Keratinocyte (primary cell): Measurements from ENCODE around the gene ATAD3A. TPM values are rescaled to one million over a fixed set of nuclear protein-coding genes. Genes with fewer than 3 reads are reported as not detected.
"Not testable (repeated sequence)": the region's sequence is repeated elsewhere in the genome, so short reads cannot be mapped to it uniquely, and the experiment has no call there.

Experiments used
- DNase-seq: peaks from one replicate; pipeline ENCODE4 v3.0.0-alpha.2; 2011; ENCODE audit warnings: low read depth, missing footprints, low spot score
- FAIRE-seq: peaks from 2 replicates; lab custom pipeline; 2011; peaks lifted over from hg19 to GRCh38; lab: Jason Lieb, UNC
- H2AFZ ChIP-seq: 2 replicates; pipeline ENCODE4 v1.6.0; 2012; ENCODE audit warnings: low read length, control low read depth, inconsistent platforms; ENCODE audit not compliant: control insufficient read depth
- H3K27ac ChIP-seq: 2 replicates; pipeline ENCODE4 v1.5.1; 2011; ENCODE audit warnings: low read length; ENCODE audit not compliant: control insufficient read depth, insufficient read depth
- H3K27me3 ChIP-seq: 3 replicates; pipeline ENCODE4 v1.6.0; 2011; ENCODE audit warnings: low read length; ENCODE audit not compliant: control insufficient read depth, insufficient read depth; ENCODE audit errors: extremely low read depth
- H3K36me3 ChIP-seq, 2 experiments: 2 replicates in 1 of 2; 3 replicates in 1 of 2; pipeline ENCODE4 v1.5.1; 2011; ENCODE audit warnings: low read length in 2 of 2, mild to moderate bottlenecking in 1 of 2; ENCODE audit not compliant: control insufficient read depth in 2 of 2, insufficient read depth in 2 of 2; ENCODE audit errors: extremely low read depth in 1 of 2
- H3K4me1 ChIP-seq: 3 replicates; pipeline ENCODE4 v1.5.1; 2011; ENCODE audit warnings: low read length; ENCODE audit not compliant: control insufficient read depth, insufficient read depth; ENCODE audit errors: extremely low read depth
- H3K4me2 ChIP-seq: 3 replicates; pipeline ENCODE4 v1.6.0; 2011; ENCODE audit warnings: low read depth, low read length; ENCODE audit not compliant: control insufficient read depth, insufficient read depth; ENCODE audit errors: extremely low read depth
- H3K4me3 ChIP-seq, 3 experiments: fragments of 200-600 bp in 1 of 3; sonication (generic) in 1 of 3; 2 replicates in 2 of 3; 3 replicates in 1 of 3; pipeline ENCODE4 v1.5.1; 2011 to 2016; ENCODE audit warnings: low read length in 3 of 3, mild to moderate bottlenecking in 3 of 3, control low read depth in 2 of 3, inconsistent platforms in 1 of 3, low read depth in 1 of 3, mixed read lengths in 1 of 3, mixed run types in 1 of 3, moderate library complexity in 1 of 3; ENCODE audit not compliant: control insufficient read depth in 2 of 3, insufficient read depth in 2 of 3; ENCODE audit errors: extremely low read depth in 1 of 3
- H3K79me2 ChIP-seq: 2 replicates; pipeline ENCODE4 v1.6.0; 2012; ENCODE audit warnings: low read length; ENCODE audit not compliant: control insufficient read depth, insufficient read depth
- H3K9ac ChIP-seq: 3 replicates; pipeline ENCODE4 v1.6.0; 2011; ENCODE audit warnings: low read length; ENCODE audit not compliant: control insufficient read depth, insufficient read depth; ENCODE audit errors: extremely low read depth
- H3K9me1 ChIP-seq: 3 replicates; pipeline ENCODE4 v1.6.0; 2011; ENCODE audit warnings: low read length; ENCODE audit not compliant: control insufficient read depth, insufficient read depth; ENCODE audit errors: extremely low read depth
- H3K9me3 ChIP-seq: 2 replicates; pipeline ENCODE4 v1.5.1; 2012; ENCODE audit warnings: low read depth, low read length; ENCODE audit not compliant: control insufficient read depth
- H4K20me1 ChIP-seq: 3 replicates; pipeline ENCODE4 v1.6.0; 2011; ENCODE audit warnings: low read length; ENCODE audit not compliant: control insufficient read depth, insufficient read depth; ENCODE audit errors: extremely low read depth
- CTCF ChIP-seq, 3 experiments: IDR thresholded peaks in 1 of 3; conservative IDR thresholded peaks in 1 of 3; optimal IDR thresholded peaks in 1 of 3; 2 replicates in 2 of 3; 3 replicates in 1 of 3; pipeline versions ENCODE3 to v1.5.1; 2011; ENCODE audit warnings: low read length in 3 of 3, mild to moderate bottlenecking in 3 of 3, moderate library complexity in 2 of 3, control low read depth in 1 of 3, inconsistent platforms in 1 of 3; ENCODE audit not compliant: insufficient read depth in 2 of 3; ENCODE audit errors: extremely low read depth in 1 of 3
- EZH2 ChIP-seq: IDR thresholded peaks from one replicate; pipeline ENCODE4 v1.6.1; 2012; ENCODE audit warnings: inconsistent platforms, mild to moderate bottlenecking, low read length, moderate library complexity
- dilution Hi-C: fragments of 300-500 bp; cut with MboI; formaldehyde crosslinking; loops from one replicate; pipeline ENCODE4 v1.7.0; 2020; ENCODE audit warnings: low sequenced_read_pairs; ENCODE audit not compliant: extremely low pct_ligation_motif_present
- polyA plus RNA-seq, 5 experiments: library from polyadenylated mRNA; depleted of rRNA in 3 of 5; stranded (reverse) in 3 of 5; stranded (forward) in 1 of 5; unstranded in 1 of 5; fragments of >200 nt; gene quantifications; 1 replicate in 1 of 5; 2 replicates in 3 of 5; 3 replicates in 1 of 5; pipeline versions ENCODE4 v1.2.1 to v1.2.3, GENCODE V29; 2011 to 2012; ENCODE audit warnings: missing spikeins in 2 of 5, low read depth in 1 of 5, low replicate concordance in 1 of 5

ATAD3A gene
- polyA plus RNA-seq, 1 donor (not counting 4 experiments of a cell fraction or from before 2014, with no cell fraction given), result 19.9 TPM

DNA sequence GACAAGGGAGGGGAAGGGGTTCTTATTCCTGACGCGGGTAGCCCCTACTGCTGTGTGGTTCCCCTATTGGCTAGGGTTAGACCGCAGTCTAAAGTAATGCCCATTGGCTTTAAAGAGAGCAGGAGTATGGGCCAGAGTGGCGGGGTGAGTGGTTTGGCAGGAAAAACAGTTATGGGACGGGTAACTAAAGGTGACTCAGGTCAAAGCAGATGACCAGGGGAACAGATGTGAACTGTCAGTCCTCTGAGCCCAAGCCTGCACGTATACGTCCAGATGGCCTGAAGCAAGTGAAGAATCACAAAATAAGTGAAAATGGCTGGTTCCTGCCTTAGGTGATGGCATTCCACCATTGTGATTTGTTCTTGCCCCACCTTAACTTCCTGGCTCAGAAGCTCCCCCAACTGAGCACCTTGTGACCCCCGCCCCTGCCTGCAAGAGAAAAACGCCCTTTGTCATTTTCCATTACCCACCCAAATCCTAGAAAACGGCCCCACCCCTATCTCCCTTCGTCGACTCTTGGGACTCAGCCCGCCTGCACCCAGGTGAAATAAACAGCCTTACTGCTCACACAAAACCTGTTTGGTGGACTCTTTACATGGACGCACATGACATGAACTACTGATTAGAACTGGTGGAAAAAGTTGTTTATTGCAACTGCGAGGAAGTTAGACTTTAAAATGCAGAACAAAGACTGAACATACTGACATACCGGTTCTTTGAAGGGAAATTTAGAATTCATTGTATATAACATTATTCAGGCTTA is 41.2 kb upstream of the ATAD3A start:
- Histone ChIP-seq H4K20me1 (peaks cover 5% of the 10 kb centered on the region), H3K9me1 (no peaks in the 10 kb centered on the region), H3K4me2 (peak overlapping the region; percentile 86), H3K27ac (peak overlapping the region; percentile 87), H3K27me3 (no peaks in the 10 kb centered on the region), H3K9me3 (no peaks in the 10 kb centered on the region), H2AFZ (peak overlapping the region; percentile 87), H3K9ac (peak overlapping the region; percentile 80), H3K4me1 (peaks cover 3% of the 10 kb centered on the region), H3K4me3 (peak overlapping the region; percentile 66 to 91 (median 84)), H3K79me2 (peaks cover 35% of the 10 kb centered on the region), H3K36me3 (peaks cover 0 to 5% of the 10 kb centered on the region in 2 experiments)
- no peak for DNase-seq
- TF ChIP-seq CTCF (optimal IDR thresholded peaks at IDR 0.05 in 1 of 3, IDR thresholded peaks at IDR 0.05 in 1 of 3, conservative IDR thresholded peaks at IDR 0.05 in 1 of 3; ENCODE audit: extremely low read depth in 1 of 3, insufficient read depth in 2 of 3, low read length in 3 of 3) (no peak), EZH2 (no peak)
- dilution Hi-C loops, result no loop called here
- no peak for FAIRE-seq

DNA sequence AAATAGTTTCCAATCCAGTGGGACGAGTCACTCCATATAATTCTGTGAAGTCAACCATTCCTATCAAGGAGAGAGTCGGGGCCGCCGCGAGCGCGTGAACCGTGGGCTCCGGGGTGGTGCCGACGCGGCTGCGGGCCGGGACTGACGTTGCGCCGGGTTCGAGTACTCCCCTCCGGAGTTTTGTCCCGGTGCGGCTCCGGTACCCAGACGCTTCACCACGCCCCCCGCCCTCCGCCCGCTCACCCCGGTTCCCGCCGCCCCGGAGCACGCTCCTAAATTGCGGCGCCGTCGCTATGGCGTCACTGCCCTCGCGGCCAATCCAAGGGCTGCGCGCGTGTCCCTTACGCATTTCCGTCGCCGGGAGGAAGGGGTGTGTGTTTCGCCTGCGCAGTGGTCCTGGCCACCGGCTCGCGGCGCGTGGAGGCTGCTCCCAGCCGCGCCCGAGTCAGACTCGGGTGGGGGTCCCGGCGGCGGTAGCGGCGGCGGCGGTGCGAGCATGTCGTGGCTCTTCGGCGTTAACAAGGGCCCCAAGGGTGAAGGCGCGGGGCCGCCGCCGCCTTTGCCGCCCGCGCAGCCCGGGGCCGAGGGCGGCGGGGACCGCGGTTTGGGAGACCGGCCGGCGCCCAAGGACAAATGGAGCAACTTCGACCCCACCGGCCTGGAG is 40.4 kb upstream of the ATAD3A start, which contains the start of gene ATAD3B:
Gene ATAD3B, plus strand, starts transcription at position 377 of the 664 bp plus-strand sequence. Its CDS starts 120 bp downstream, at position 497.
- Histone ChIP-seq H3K4me1 (peaks cover 3% of the 10 kb centered on the region), H3K79me2 (peaks cover 41% of the 10 kb centered on the region), H3K9me1 (no peaks in the 10 kb centered on the region), H3K27me3 (no peaks in the 10 kb centered on the region), H2AFZ (peak within 1 kb of the TSS; percentile 87), H3K4me2 (peak within 1 kb of the TSS; percentile 87), H4K20me1 (peaks cover 5% of the 10 kb centered on the region), H3K27ac (peak within 1 kb of the TSS; percentile 87), H3K9ac (peak within 1 kb of the TSS; percentile 83), H3K9me3 (no peaks in the 10 kb centered on the region), H3K36me3 (peaks cover 0 to 5% of the 10 kb centered on the region in 2 experiments), H3K4me3 (peak within 1 kb of the TSS; percentile 66 to 93 (median 93))
- dilution Hi-C loops, result no loop called here
- DNase-seq (peak; percentile 35), FAIRE-seq (no peak)
- no peak for TF ChIP-seq CTCF (optimal IDR thresholded peaks at IDR 0.05 in 1 of 3, IDR thresholded peaks at IDR 0.05 in 1 of 3, conservative IDR thresholded peaks at IDR 0.05 in 1 of 3; ENCODE audit: extremely low read depth in 1 of 3, insufficient read depth in 2 of 3, low read length in 3 of 3)
- no peak for TF ChIP-seq EZH2

DNA sequence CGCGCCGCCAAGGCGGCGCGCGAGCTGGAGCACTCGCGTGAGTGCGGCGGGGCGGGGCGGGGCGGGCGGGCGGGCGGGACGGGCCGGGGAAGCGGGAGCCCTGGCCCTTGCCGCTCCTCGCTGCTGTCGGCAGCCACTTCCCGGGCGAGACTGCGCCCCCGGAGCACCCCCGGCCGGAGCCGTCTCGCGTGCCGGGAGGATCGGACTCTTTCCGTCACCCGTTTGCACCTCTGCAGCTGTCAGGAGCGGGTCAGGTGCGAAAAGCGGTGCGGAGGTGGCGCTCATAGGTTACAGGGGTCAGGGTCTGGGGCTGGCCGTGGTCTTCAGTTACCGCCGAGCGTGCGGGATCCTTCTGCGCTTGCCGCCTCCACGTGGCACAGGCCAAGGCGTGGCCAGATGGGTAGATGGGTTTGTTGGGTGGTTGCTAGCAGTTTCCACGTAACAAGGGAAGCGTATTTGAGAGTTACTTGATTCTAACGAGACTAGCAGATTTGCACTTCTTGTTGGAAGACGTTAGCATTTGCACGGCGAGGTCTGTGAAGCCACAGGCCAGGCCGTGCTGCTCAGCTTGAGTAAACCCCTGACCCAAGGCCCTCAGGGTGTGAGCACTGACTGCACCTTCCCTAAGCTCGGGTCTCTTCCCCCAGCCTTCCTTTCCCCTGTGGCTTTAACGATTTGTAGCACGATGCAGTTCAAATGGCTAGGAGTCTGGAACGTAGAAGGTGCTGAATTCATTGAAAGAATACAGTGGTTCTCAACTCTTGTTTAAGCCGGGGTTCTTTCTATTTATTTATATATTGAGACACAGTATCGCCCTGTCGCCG is 39.7 kb upstream of the ATAD3A start:
- H2AFZ ChIP-seq, H3K9me1 ChIP-seq, H3K36me3 ChIP-seq, H3K9me3 ChIP-seq, H3K4me1 ChIP-seq, H3K27me3 ChIP-seq, H4K20me1 ChIP-seq, dilution Hi-C loops, DNase-seq: not testable (repeated sequence)
- Histone ChIP-seq H3K27ac (peak overlapping the region; percentile 56), H3K9ac (peak overlapping the region; percentile 83), H3K4me3 (peak overlapping the region; percentile 50 to 93 (median 93)), H3K4me2 (peak overlapping the region; percentile 87), H3K79me2 (peaks cover 49% of the 10 kb centered on the region)
- FAIRE-seq, result peak; percentile 44
